Stimulated activated memory B cell treated with anti-CD40 and anti-IgM and Interleukin-4, amounts not matched to agents 10 μg/mL and 1 μg/mL and 100 μg/mL, for 72 hours (primary cell): ENCODE results near the gene SFXN5.
"Not testable (repeated sequence)": the region's sequence is repeated elsewhere in the genome, so short reads cannot be mapped to it uniquely, and the experiment has no call there.

ENCODE experiments used
- ATAC-seq: fragments of 150-1000 bp; cut with Tn5 transposase; 2 replicates; pipeline ENCODE4 v1.10.0; 2021
- H3K27ac Mint-ChIP-seq: one replicate; pipeline ENCODE4 v1.8.0; 2022; ENCODE audit warnings: mild to moderate bottlenecking, mixed read lengths
- H3K27me3 Mint-ChIP-seq: one replicate; pipeline ENCODE4 v1.8.0; 2022; ENCODE audit warnings: mixed read lengths
- H3K36me3 Mint-ChIP-seq: one replicate; pipeline ENCODE4 v1.8.0; 2022; ENCODE audit warnings: mixed read lengths
- H3K4me1 Mint-ChIP-seq: one replicate; pipeline ENCODE4 v1.8.0; 2022; ENCODE audit warnings: mixed read lengths
- H3K4me3 Mint-ChIP-seq: one replicate; pipeline ENCODE4 v1.8.0; 2022; ENCODE audit warnings: mild to moderate bottlenecking, moderate library complexity, mixed read lengths
- H3K9me3 Mint-ChIP-seq: one replicate; pipeline ENCODE4 v1.8.0; 2022; ENCODE audit warnings: mixed read lengths

The SFXN5 gene

DNA sequence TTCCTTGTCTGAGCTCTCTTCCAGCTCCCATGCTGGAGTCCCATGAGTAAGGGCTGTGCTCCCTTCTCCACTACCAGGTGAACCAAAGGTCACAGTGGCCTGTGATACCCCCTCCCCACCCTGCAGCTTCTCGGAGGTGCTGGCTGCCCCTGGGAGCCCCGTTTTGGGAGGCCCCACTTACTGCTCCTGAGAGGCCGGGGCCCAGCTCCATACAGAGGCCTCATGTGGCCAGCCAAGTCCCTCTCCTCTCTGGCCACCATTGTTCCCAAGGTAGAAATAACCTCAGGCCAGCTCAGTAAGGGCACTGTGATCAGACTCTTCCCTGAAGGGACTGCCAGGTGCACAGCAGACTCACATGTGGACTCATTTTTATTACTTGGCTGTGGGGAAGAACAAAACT lies 35.3 kb upstream of the SFXN5 start:
- H3K4me3 Mint-ChIP-seq = no peak overlapping the region
- no peak overlapping the region for H3K27ac Mint-ChIP-seq
- peaks cover 19% of the 10 kb centered on the region for H3K4me1 Mint-ChIP-seq
- no peaks in the 10 kb centered on the region for H3K9me3 Mint-ChIP-seq
- H3K36me3 Mint-ChIP-seq = no peaks in the 10 kb centered on the region
- H3K27me3 Mint-ChIP-seq = no peaks in the 10 kb centered on the region
- ATAC-seq = no peak

DNA sequence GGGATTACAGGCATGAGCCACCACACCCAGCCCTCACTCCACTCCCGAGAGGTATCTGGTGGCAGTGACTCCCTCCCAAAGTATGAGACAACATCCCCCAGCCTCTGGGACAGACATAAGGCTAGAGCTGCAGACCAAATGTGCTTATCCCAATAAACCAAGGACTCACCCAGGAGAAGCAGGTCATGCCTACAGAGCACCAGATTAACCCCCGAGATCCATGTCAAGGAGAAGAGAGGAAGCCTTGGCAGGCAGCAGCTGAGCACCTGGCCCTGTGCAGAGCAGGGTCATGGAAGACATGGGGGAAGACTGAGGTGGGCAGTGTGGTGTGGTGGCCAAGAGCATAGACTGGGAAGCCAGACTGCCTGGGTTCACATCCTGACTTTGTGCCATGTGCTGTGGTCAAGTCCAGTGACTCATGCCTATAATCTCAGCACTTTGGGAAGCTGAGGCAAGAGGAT lies 34.0 kb upstream of the SFXN5 start:
- no peak for ATAC-seq
- H3K27me3 Mint-ChIP-seq = no peaks in the 10 kb centered on the region
- peaks cover 10% of the 10 kb centered on the region for H3K4me1 Mint-ChIP-seq
- no peaks in the 10 kb centered on the region for H3K36me3 Mint-ChIP-seq
- no peak overlapping the region for H3K4me3 Mint-ChIP-seq
- no peak overlapping the region for H3K27ac Mint-ChIP-seq
- no peaks in the 10 kb centered on the region for H3K9me3 Mint-ChIP-seq

DNA sequence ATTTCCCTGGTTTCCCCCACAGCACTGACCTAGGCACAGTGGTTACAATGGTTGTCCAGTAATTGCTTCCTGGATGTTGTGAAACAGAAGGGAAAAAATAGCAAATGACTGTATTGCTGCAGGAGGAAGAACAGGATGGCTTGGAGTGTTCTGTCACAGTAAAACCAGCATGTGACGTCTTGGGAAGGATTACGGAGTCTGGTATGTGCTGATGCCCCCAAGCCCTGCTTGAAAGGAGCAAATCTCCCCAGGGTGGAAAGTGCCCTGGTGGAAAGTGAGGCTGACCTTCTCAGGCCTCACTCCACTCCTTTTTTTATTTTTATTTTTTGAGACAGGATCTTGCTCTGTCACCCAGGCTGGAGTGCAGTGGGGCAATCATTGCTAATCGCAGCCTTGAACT lies 33.4 kb upstream of the SFXN5 start:
- H3K27ac Mint-ChIP-seq = no peak overlapping the region
- H3K9me3 Mint-ChIP-seq = no peaks in the 10 kb centered on the region
- H3K4me1 Mint-ChIP-seq = peaks cover 10% of the 10 kb centered on the region
- no peak overlapping the region for H3K4me3 Mint-ChIP-seq
- H3K36me3 Mint-ChIP-seq = no peaks in the 10 kb centered on the region
- H3K27me3 Mint-ChIP-seq = no peaks in the 10 kb centered on the region
- ATAC-seq = no peak

DNA sequence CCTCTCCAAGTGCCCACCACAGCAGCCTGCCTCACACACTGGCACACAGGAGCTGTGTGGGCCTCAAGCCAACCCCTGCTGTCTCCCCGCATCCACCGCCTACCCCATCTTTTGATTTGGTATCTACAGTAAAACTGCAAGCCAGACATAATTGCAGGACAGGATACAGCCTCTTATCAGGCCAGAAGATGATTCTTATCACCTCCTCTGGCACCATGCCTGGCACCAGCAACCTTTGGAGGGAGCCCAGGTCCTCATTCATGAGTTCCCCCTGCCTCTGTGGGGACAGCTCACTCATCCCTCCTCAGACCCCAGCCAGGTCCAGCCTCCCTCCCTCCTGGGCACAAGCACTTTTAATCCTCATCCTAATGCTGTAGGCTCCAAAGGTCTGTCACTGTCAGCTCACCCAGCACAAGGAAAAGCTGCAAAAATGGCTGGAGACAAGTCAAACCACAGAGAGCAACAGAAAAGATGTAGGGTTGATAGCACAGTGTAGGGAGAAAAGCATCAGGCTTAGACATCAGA lies 31.6 kb upstream of the SFXN5 start:
- Mint-ChIP-seq H3K4me3 (no peak overlapping the region), H3K27me3 (no peaks in the 10 kb centered on the region), H3K4me1 (peaks cover 10% of the 10 kb centered on the region), H3K27ac (no peak overlapping the region), H3K9me3 (no peaks in the 10 kb centered on the region), H3K36me3 (no peaks in the 10 kb centered on the region)
- no peak for ATAC-seq

DNA sequence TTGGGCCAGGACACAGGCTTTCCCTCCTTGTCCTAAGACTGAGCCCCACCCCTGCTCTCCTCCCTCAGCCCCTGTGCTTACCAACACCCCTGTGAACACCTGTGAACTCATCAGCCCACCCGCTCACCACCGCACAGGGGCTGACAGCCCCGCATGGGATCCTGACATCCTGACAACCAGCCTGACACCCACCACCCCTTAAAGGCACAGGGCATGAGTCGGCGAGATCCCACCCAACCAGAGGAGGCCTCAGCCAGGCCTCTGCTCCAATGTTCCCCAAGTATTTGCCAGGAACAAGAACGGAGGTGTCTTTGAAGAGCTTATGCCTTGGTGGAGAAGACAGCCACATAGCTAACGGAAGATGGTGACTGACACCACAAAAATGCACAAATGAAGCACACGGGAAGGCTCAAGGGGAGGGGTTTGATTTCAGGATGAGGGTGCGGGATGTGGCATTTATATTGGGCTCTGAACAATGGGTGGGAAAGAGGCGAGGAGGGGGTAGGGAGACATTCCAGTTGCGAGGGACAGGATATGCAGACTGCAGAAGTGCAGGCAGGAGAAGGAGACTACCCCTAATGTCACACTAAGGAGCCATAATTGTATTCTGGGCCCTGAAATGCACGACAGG lies 30.2 kb upstream of the SFXN5 start:
- Mint-ChIP-seq H3K4me3 (no peak overlapping the region), H3K4me1 (peaks cover 1% of the 10 kb centered on the region), H3K9me3 (no peaks in the 10 kb centered on the region), H3K27me3 (no peaks in the 10 kb centered on the region), H3K27ac (no peak overlapping the region), H3K36me3 (no peaks in the 10 kb centered on the region)
- ATAC-seq = no peak

DNA sequence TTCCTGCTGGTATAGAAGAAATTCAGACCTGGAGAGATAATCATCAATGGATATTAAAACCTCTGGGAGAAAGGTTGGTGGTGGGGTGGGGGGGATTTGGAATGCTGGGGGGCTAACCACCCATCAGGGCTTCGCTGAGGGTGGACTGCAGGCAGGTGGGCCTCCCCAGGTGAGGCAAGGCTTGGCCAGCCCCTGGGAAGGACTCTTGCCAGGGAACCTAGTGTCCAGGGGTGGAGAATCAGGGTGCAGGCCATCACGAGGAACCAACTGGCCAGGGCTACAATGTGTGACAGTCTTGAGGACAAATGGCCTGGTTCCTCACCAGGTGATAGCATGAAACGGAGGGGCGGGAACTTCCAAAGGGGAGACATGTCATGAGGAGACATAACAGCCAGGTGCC lies 29.4 kb upstream of the SFXN5 start:
- no peak overlapping the region for H3K4me3 Mint-ChIP-seq
- no peak for ATAC-seq
- H3K27ac Mint-ChIP-seq = no peak overlapping the region
- no peaks in the 10 kb centered on the region for H3K9me3 Mint-ChIP-seq
- no peaks in the 10 kb centered on the region for H3K36me3 Mint-ChIP-seq
- no peaks in the 10 kb centered on the region for H3K27me3 Mint-ChIP-seq
- no peaks in the 10 kb centered on the region for H3K4me1 Mint-ChIP-seq

DNA sequence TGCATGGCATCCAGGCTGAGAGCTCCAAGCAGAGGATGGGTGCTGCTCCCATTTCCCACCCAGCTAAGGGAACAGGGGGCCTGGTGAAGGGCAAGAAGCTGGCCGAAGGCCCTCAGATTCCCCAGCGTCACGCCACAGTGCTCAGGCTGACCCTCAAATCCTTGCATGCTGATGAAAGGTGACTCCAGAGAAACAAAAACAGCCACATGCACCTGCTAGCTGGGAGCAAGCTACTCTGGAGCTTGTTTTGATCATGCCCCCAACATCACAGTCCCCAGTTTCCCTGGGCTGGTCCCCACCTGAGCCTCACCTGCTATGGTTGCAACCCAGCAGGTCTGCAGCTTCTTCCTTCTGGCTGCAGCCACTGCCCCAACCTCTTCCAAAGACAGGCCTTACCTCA lies 28.0 kb upstream of the SFXN5 start:
- Mint-ChIP-seq H3K36me3 (no peaks in the 10 kb centered on the region), H3K27ac (no peak overlapping the region), H3K4me3 (no peak overlapping the region), H3K4me1 (no peaks in the 10 kb centered on the region), H3K9me3 (no peaks in the 10 kb centered on the region), H3K27me3 (no peaks in the 10 kb centered on the region)
- no peak for ATAC-seq

DNA sequence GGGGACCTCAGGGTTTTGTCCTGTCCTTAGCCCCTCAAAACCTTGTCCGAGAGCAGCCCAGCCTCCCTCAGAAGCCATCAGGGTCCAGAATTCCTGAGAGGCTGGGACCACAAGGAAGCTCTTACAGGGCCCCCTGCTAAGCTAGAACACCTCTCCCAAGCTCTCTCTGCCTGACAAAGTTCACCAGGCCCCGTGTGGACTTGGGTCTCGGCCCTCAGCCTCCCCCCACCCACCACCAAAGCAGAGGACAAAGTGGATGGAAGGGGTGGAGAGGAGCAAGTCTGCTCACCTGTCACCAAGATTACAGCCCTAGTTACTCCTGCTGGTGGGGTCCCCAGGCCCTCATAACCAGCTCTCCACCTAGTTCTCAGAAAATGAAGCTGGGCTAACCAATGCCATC lies 24.4 kb upstream of the SFXN5 start:
- no peak for ATAC-seq
- H3K4me1 Mint-ChIP-seq = peaks cover 6% of the 10 kb centered on the region
- no peak overlapping the region for H3K27ac Mint-ChIP-seq
- no peaks in the 10 kb centered on the region for H3K27me3 Mint-ChIP-seq
- no peak overlapping the region for H3K4me3 Mint-ChIP-seq
- no peaks in the 10 kb centered on the region for H3K36me3 Mint-ChIP-seq
- no peaks in the 10 kb centered on the region for H3K9me3 Mint-ChIP-seq

DNA sequence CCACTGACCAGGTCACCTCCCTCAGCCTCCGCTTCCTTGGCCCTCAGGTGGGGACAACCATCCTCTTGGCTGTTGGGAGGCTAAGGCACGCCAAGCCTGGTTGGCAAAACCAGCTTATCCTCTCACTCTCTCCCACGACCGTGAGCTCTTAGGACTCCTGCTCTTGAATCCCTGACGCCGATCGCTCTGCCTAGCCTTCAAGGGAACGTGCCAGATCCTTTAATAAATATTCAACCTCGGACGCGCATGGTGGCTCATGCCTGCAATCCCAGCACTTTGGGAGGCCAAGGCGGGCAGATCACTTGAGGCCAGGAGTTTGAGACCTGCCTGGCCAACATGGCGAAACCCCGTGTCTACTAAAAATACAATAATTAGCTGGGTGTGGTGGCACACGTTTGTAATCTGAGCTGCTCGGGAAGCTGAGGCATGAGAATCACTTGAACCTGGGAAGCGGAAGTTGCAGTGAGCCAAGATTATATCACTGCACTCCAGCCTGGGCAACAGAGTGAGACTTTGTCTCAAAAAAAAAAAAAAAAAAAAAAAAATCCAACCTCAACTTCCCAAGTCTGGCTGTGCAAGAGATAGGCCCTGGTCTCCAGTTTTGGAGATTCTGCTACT lies 22.2 kb upstream of the SFXN5 start:
- not testable (repeated sequence) for ATAC-seq, H3K27me3 Mint-ChIP-seq, H3K4me1 Mint-ChIP-seq, H3K36me3 Mint-ChIP-seq, H3K27ac Mint-ChIP-seq, H3K9me3 Mint-ChIP-seq, H3K4me3 Mint-ChIP-seq

DNA sequence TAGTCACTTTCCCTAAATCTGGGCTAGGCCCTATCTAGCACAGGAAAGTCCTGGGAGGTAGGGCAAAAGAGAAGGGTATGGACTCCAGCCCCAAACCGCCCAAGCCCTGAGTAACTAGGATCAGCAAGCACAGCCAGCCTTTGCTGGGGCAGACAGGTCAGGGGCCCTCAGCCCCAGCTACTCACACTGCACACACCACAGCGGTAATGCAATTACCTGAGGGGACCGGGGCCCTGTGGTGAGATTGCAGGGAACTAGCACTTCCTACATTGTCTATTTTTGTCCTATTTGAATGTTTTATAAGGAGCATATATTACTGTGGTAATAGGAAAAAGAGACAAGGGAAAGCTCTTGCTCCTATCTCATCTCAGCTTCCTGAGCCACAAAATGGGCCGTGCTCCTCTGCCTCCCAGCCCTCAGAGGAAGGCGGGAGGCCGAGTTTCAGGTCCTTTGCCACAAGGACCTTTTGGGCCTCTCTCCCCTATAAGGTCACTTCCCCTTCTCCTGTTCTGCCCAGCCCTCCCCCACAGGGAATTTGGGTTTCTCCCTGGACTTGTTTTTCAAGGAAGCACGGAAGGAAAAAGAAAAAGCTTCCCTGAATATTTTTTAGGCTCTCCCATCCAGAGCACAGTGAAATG lies 20.8 kb upstream of the SFXN5 start:
- Mint-ChIP-seq H3K9me3 (no peaks in the 10 kb centered on the region), H3K27ac (no peak overlapping the region), H3K27me3 (no peaks in the 10 kb centered on the region), H3K4me1 (peaks cover 6% of the 10 kb centered on the region), H3K4me3 (no peak overlapping the region), H3K36me3 (no peaks in the 10 kb centered on the region)
- ATAC-seq = no peak

DNA sequence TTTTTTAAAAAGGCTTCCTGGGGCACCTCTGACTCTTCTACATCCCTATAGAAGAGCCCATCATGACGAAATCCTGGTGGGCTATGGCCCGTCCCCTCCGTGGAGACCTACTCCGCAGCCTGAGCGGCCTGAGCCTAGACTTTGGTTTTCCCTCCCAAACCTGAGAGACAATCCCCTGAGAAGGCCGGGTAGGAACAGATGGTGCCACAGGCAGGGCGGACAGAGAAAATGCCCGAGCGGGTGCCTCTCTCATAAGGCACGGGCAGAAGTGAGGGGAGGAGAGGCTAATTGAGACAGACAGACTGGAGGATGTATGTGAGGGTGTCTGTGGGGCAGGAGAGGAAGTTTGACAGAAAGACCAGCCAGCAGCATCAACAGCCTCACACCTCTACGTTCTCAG lies 20.2 kb upstream of the SFXN5 start:
- Mint-ChIP-seq H3K27me3 (no peaks in the 10 kb centered on the region), H3K27ac (no peak overlapping the region), H3K9me3 (no peaks in the 10 kb centered on the region), H3K4me1 (peaks cover 6% of the 10 kb centered on the region), H3K4me3 (no peak overlapping the region), H3K36me3 (no peaks in the 10 kb centered on the region)
- ATAC-seq = no peak

DNA sequence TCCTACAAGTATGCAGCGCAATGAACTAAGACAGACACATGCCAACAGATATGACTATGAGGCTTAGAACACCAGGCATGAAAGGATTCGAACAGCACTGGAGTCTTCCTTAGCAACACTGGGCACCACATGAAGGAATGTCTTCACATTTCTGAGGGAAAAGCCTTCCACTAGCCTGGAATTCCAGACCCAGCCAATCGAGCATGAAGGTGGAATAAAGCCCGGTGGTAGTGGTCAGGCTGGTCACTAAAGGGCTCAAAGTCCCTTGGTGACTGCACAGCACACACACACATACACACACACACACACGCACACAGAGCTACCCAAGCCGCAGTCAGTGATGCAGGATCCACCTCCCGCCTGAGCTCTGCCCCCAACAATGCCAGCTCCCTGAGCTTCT lies 19.7 kb upstream of the SFXN5 start:
- no peak overlapping the region for H3K4me3 Mint-ChIP-seq
- H3K36me3 Mint-ChIP-seq = no peaks in the 10 kb centered on the region
- H3K27me3 Mint-ChIP-seq = no peaks in the 10 kb centered on the region
- H3K9me3 Mint-ChIP-seq = no peaks in the 10 kb centered on the region
- H3K27ac Mint-ChIP-seq = no peak overlapping the region
- no peak for ATAC-seq
- H3K4me1 Mint-ChIP-seq = peaks cover 6% of the 10 kb centered on the region

DNA sequence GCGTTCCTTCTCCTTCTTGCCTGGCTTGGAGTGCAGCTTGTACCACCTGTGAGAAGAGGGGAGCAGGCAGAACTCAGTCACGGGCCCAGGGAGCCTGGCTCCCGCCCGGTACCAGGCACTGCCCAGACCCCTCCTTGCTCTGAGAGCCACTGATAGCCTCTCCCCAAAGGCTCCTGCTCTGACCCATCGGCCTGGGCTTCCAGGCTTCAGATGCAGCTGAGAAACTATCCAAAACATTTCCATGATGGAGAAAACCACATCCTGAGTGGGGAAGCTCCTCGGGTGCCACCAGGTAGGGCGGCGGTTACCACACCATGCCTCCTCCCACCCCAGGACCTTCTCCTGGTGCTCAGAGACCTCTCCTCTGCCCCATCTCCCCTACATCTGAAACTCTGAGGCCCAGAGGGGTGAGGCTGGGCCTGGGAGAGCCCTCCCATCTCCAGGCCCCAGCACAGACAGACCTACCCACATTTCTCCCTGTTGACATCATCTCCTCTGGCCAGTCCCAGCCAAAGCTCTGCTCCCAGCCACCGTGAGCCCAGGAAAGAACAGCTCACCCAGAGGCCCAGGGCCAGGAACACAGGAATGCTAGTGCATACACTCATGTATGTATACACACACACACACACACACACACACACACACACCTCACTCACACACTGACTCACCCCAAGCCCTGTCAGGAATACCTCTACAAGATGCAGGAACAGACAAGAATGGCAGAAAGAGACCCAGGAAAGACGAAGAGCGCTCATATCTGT lies 17.9 kb upstream of the SFXN5 start:
- Mint-ChIP-seq H3K27me3 (peaks cover 4% of the 10 kb centered on the region), H3K4me3 (no peak overlapping the region), H3K36me3 (peaks cover under 1% of the 10 kb centered on the region), H3K27ac (no peak overlapping the region), H3K4me1 (peaks cover 6% of the 10 kb centered on the region), H3K9me3 (no peaks in the 10 kb centered on the region)
- no peak for ATAC-seq

DNA sequence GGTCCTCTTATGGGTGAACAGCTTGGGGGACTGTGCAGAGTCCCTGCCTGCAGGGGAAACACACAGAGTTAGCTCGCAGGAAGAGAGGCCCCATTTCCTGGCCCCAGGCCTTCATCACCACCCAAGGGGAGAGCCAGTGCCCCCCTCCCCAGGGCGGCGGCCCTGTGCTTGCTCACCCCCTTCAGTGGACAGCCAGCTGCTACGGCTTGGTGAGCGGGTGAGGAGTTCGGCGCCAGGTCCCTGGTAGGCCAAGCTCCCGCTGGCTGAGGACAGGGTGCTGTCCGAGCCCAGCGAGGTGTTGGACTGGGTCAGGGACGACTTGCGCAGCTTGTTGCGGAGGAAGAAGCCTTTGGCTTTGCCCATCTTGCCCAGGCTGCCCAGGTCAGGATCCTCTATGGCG lies 17.2 kb upstream of the SFXN5 start:
- Mint-ChIP-seq H3K4me3 (no peak overlapping the region), H3K27me3 (peaks cover 11% of the 10 kb centered on the region)
- no peak for ATAC-seq

DNA sequence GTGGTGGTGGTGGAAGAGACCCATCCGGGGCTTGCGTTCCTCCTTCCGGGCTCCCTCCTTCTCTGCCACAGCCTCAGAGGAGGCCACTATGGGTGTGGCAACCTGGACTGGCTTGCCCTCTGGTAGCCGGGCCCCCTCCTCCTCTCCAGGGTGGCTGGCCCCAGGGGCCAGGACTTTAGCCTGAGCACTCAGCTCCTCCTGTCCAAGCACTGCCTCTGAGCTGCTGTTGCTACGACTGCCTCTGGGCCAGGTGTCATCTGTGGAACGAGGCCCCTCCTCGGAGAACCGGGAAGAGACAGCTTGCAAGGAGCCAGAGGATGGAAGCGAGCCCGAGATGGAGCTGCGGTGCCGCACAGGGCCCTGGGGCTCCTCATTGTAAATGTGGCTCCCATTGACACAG lies 16.7 kb upstream of the SFXN5 start:
- H3K9me3 Mint-ChIP-seq = no peaks in the 10 kb centered on the region
- no peak overlapping the region for H3K27ac Mint-ChIP-seq
- ATAC-seq = no peak
- H3K27me3 Mint-ChIP-seq = peaks cover 16% of the 10 kb centered on the region
- H3K36me3 Mint-ChIP-seq = peaks cover 6% of the 10 kb centered on the region
- H3K4me1 Mint-ChIP-seq = peaks cover 6% of the 10 kb centered on the region
- no peak overlapping the region for H3K4me3 Mint-ChIP-seq

More for the DNA sequence above, 17.2 kb upstream of the SFXN5 start:
- peaks cover 6% of the 10 kb centered on the region for H3K4me1 Mint-ChIP-seq
- no peaks in the 10 kb centered on the region for H3K9me3 Mint-ChIP-seq
- H3K27ac Mint-ChIP-seq = no peak overlapping the region
- H3K36me3 Mint-ChIP-seq = peaks cover 6% of the 10 kb centered on the region
